Stimulated activated naive CD8-positive, alpha-beta T cell treated with anti-CD3 and anti-CD28 coated beads, Interleukin-15, Interleukin-2, amounts not matched to agents 100 ng/mL and 50 ng/mL, for 24 hours (primary cell): ENCODE measurements around the gene SLC9B1.
A peak's percentile ranks its signal among the peaks of the same experiment; 100 is the strongest.

ENCODE experiments used
- H3K27ac Mint-ChIP-seq: one replicate; pipeline ENCODE4 v1.8.0; 2021; ENCODE audit warnings: mild to moderate bottlenecking, mixed read lengths
- H3K27me3 Mint-ChIP-seq: one replicate; pipeline ENCODE4 v1.8.0; 2021; ENCODE audit warnings: mixed read lengths
- H3K36me3 Mint-ChIP-seq: one replicate; pipeline ENCODE4 v1.8.0; 2021; ENCODE audit warnings: low read depth, mixed read lengths
- H3K4me1 Mint-ChIP-seq: one replicate; pipeline ENCODE4 v1.8.0; 2021; ENCODE audit warnings: low read depth, mixed read lengths
- H3K4me3 Mint-ChIP-seq: one replicate; pipeline ENCODE4 v1.8.0; 2021; ENCODE audit warnings: mild to moderate bottlenecking, mixed read lengths
- H3K9me3 Mint-ChIP-seq: one replicate; pipeline ENCODE4 v1.8.0; 2021; ENCODE audit warnings: mixed read lengths

Gene SLC9B1

GRCh38 chr4:103019308-103020124 lies at the start of gene SLC9B1:
SLC9B1 (minus strand) TSS chr4:103019705; CDS start chr4:102991711, 27,994 bp downstream.
- Mint-ChIP-seq H3K27me3 (no peaks in the 10 kb centered on the region), H3K4me1 (peaks cover 20% of the 10 kb centered on the region), H3K36me3 (peaks cover 4% of the 10 kb centered on the region), H3K9me3 (no peaks in the 10 kb centered on the region), H3K4me3 (peak within 1 kb of the TSS; percentile 91), H3K27ac (peak within 1 kb of the TSS; percentile 94)

GRCh38 chr4:103067841-103068547 lies 48.5 kb upstream of the SLC9B1 start:
- Mint-ChIP-seq H3K27ac (no peak overlapping the region), H3K36me3 (peaks cover 48% of the 10 kb centered on the region), H3K9me3 (no peaks in the 10 kb centered on the region), H3K27me3 (no peaks in the 10 kb centered on the region), H3K4me1 (peaks cover 27% of the 10 kb centered on the region), H3K4me3 (no peak overlapping the region)

- no peaks in the 10 kb centered on the region for H3K9me3 Mint-ChIP-seq
- H3K27ac Mint-ChIP-seq, result no peak overlapping the region
- H3K4me1 Mint-ChIP-seq, result no peaks in the 10 kb centered on the region
- no peaks in the 10 kb centered on the region for H3K27me3 Mint-ChIP-seq
- H3K36me3 Mint-ChIP-seq, result peaks cover 63% of the 10 kb centered on the region
- no peak overlapping the region for H3K4me3 Mint-ChIP-seq
These were observed 41.1 kb upstream of the SLC9B1 start for GRCh38 chr4:103060453-103061148.

GRCh38 chr4:103054030-103054429 lies 34.5 kb upstream of the SLC9B1 start:
- Mint-ChIP-seq H3K27me3 (no peaks in the 10 kb centered on the region), H3K9me3 (no peaks in the 10 kb centered on the region), H3K27ac (no peak overlapping the region), H3K4me1 (peaks cover 12% of the 10 kb centered on the region), H3K36me3 (peaks cover 22% of the 10 kb centered on the region), H3K4me3 (no peak overlapping the region)

GRCh38 chr4:103052779-103053178 lies 33.3 kb upstream of the SLC9B1 start:
- Mint-ChIP-seq H3K9me3 (no peaks in the 10 kb centered on the region), H3K36me3 (peaks cover 35% of the 10 kb centered on the region), H3K27ac (no peak overlapping the region), H3K27me3 (no peaks in the 10 kb centered on the region), H3K4me3 (no peak overlapping the region), H3K4me1 (peaks cover 12% of the 10 kb centered on the region)

- Mint-ChIP-seq H3K27ac (no peak overlapping the region), H3K4me3 (no peak overlapping the region), H3K4me1 (peaks cover 12% of the 10 kb centered on the region), H3K27me3 (no peaks in the 10 kb centered on the region), H3K36me3 (peaks cover 39% of the 10 kb centered on the region), H3K9me3 (no peaks in the 10 kb centered on the region)
These were observed 32.6 kb upstream of the SLC9B1 start for GRCh38 chr4:103052145-103052544.

- peaks cover 45% of the 10 kb centered on the region for H3K36me3 Mint-ChIP-seq
- no peaks in the 10 kb centered on the region for H3K27me3 Mint-ChIP-seq
- peak overlapping the region; percentile 86 for H3K27ac Mint-ChIP-seq
These were observed 31.4 kb upstream of the SLC9B1 start for GRCh38 chr4:103050736-103051436.

GRCh38 chr4:103046416-103047290 lies 27.1 kb upstream of the SLC9B1 start:
- Mint-ChIP-seq H3K27ac (no peak overlapping the region), H3K36me3 (peaks cover 61% of the 10 kb centered on the region), H3K9me3 (no peaks in the 10 kb centered on the region), H3K4me3 (no peak overlapping the region), H3K27me3 (no peaks in the 10 kb centered on the region), H3K4me1 (peaks cover 15% of the 10 kb centered on the region)

More at GRCh38 chr4:103050736-103051436, 31.4 kb upstream of the SLC9B1 start:
- no peaks in the 10 kb centered on the region for H3K9me3 Mint-ChIP-seq
- no peak overlapping the region for H3K4me3 Mint-ChIP-seq
- peaks cover 17% of the 10 kb centered on the region for H3K4me1 Mint-ChIP-seq

GRCh38 chr4:103044183-103044582 lies 24.7 kb upstream of the SLC9B1 start:
- Mint-ChIP-seq H3K4me1 (peaks cover 4% of the 10 kb centered on the region), H3K27me3 (no peaks in the 10 kb centered on the region), H3K36me3 (peaks cover 71% of the 10 kb centered on the region), H3K4me3 (no peak overlapping the region), H3K27ac (no peak overlapping the region), H3K9me3 (no peaks in the 10 kb centered on the region)

- no peaks in the 10 kb centered on the region for H3K9me3 Mint-ChIP-seq
- no peak overlapping the region for H3K4me3 Mint-ChIP-seq
- peaks cover 33% of the 10 kb centered on the region for H3K36me3 Mint-ChIP-seq
- no peak overlapping the region for H3K27ac Mint-ChIP-seq
- H3K27me3 Mint-ChIP-seq, result no peaks in the 10 kb centered on the region
- no peaks in the 10 kb centered on the region for H3K4me1 Mint-ChIP-seq
These were observed 16.7 kb upstream of the SLC9B1 start for GRCh38 chr4:103036169-103036568.

GRCh38 chr4:103032574-103032973 lies 13.1 kb upstream of the SLC9B1 start:
- peaks cover 41% of the 10 kb centered on the region for H3K36me3 Mint-ChIP-seq
- H3K27ac Mint-ChIP-seq, result no peak overlapping the region

GRCh38 chr4:103030791-103031190 lies 11.3 kb upstream of the SLC9B1 start:
- peaks cover 31% of the 10 kb centered on the region for H3K36me3 Mint-ChIP-seq
- H3K27me3 Mint-ChIP-seq, result no peaks in the 10 kb centered on the region
- H3K4me3 Mint-ChIP-seq, result no peak overlapping the region

More at GRCh38 chr4:103032574-103032973, 13.1 kb upstream of the SLC9B1 start:
- H3K9me3 Mint-ChIP-seq, result no peaks in the 10 kb centered on the region
- no peaks in the 10 kb centered on the region for H3K4me1 Mint-ChIP-seq
- no peaks in the 10 kb centered on the region for H3K27me3 Mint-ChIP-seq
- H3K4me3 Mint-ChIP-seq, result no peak overlapping the region

GRCh38 chr4:103029300-103029699 lies 9.8 kb upstream of the SLC9B1 start:
- Mint-ChIP-seq H3K4me3 (no peak overlapping the region), H3K27me3 (no peaks in the 10 kb centered on the region), H3K9me3 (no peaks in the 10 kb centered on the region), H3K4me1 (peaks cover 10% of the 10 kb centered on the region), H3K27ac (no peak overlapping the region), H3K36me3 (peaks cover 31% of the 10 kb centered on the region)

More at GRCh38 chr4:103030791-103031190, 11.3 kb upstream of the SLC9B1 start:
- Mint-ChIP-seq H3K9me3 (no peaks in the 10 kb centered on the region), H3K27ac (no peak overlapping the region), H3K4me1 (peaks cover 6% of the 10 kb centered on the region)

- no peak overlapping the region for H3K4me3 Mint-ChIP-seq
- H3K4me1 Mint-ChIP-seq, result peaks cover 10% of the 10 kb centered on the region
- H3K36me3 Mint-ChIP-seq, result peaks cover 35% of the 10 kb centered on the region
- no peak overlapping the region for H3K27ac Mint-ChIP-seq
- H3K9me3 Mint-ChIP-seq, result no peaks in the 10 kb centered on the region
- no peaks in the 10 kb centered on the region for H3K27me3 Mint-ChIP-seq
These were observed 7.4 kb upstream of the SLC9B1 start for GRCh38 chr4:103026868-103027267.
